NCI-H2196 (cell line): ENCODE measurements around the gene PRKAR1B.

Source experiments
- DNase-seq: peaks from one replicate; lab custom pipeline; 2025; ENCODE audit not compliant: unreplicated experiment; lab: John Stamatoyannopoulos, UW

The PRKAR1B gene

GRCh38 chr7:594212-594913 is 132.7 kb downstream of the PRKAR1B start:
- no peak for DNase-seq

GRCh38 chr7:593324-594115 is 133.6 kb downstream of the PRKAR1B start:
- DNase-seq = no peak

- DNase-seq = no peak
Measured at GRCh38 chr7:591856-592628, 135.0 kb downstream of the PRKAR1B start.

GRCh38 chr7:590731-591551 is 136.1 kb downstream of the PRKAR1B start:
- DNase-seq = no peak

GRCh38 chr7:589781-590575 is 137.1 kb downstream of the PRKAR1B start:
- no peak for DNase-seq

- no peak for DNase-seq
Measured at GRCh38 chr7:587767-588166, 139.3 kb downstream of the PRKAR1B start.

- no peak for DNase-seq
Measured at GRCh38 chr7:586494-586893, 140.6 kb downstream of the PRKAR1B start.

GRCh38 chr7:585873-586272 is 141.2 kb downstream of the PRKAR1B start:
- no peak for DNase-seq

GRCh38 chr7:585229-585711 is 141.8 kb downstream of the PRKAR1B start:
- no peak for DNase-seq

- DNase-seq = no peak
Measured at GRCh38 chr7:584820-585219, 142.3 kb downstream of the PRKAR1B start.

- DNase-seq = no peak
Measured at GRCh38 chr7:584122-584465, 143.0 kb downstream of the PRKAR1B start.

- DNase-seq = no peak
Measured at GRCh38 chr7:583410-584121, 143.5 kb downstream of the PRKAR1B start.

GRCh38 chr7:582931-583330 is 144.2 kb downstream of the PRKAR1B start:
- DNase-seq = no peak

GRCh38 chr7:582081-582835 is 144.8 kb downstream of the PRKAR1B start:
- no peak for DNase-seq

- no peak for DNase-seq
Measured at GRCh38 chr7:578386-578785, 148.7 kb downstream of the PRKAR1B start.

- DNase-seq = no peak
Measured at GRCh38 chr7:577741-578370, 149.2 kb downstream of the PRKAR1B start.

- DNase-seq = no peak
Measured at GRCh38 chr7:577278-577665, 149.8 kb downstream of the PRKAR1B start.
